IPS-18c (cell line): ENCODE results near the gene SUPT20HL2.
"Not testable (repeated sequence)": the region's sequence is repeated elsewhere in the genome, so short reads cannot be mapped to it uniquely, and the experiment has no call there.

ENCODE experiments used
- H3K4me3 ChIP-seq: 2 replicates; pipeline ENCODE4 v1.7.0; 2013; ENCODE audit warnings: low read depth, mild to moderate bottlenecking, low read length, moderate library complexity; ENCODE audit not compliant: insufficient read depth
- H3K9me3 ChIP-seq: one replicate; pipeline ENCODE4 v1.6.1; 2013; ENCODE audit warnings: mild to moderate bottlenecking, low read length, moderate library complexity; ENCODE audit not compliant: control insufficient read depth, insufficient read depth

Gene SUPT20HL2

DNA sequence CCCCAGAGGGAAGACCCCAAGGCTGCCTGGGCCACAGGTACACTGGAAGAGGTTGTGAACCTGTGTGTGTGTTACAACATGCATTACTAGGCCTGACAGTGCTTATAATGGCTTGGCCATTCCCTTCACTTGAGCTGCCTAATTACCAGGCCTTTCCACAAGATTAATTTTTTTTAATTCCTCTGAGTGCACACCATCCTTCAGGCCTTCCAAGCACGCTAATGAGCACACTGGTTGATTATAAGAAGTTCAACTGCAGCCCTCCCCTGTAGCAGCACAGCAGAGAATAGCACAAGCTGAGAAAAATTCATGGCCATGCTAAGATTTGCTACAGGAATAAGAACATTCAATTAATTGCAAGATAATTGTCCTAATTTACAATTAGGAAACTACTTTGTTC is 2.2 kb upstream of the SUPT20HL2 start:
- Histone ChIP-seq H3K4me3 (no peak overlapping the region), H3K9me3 (no peaks in the 10 kb centered on the region)

DNA sequence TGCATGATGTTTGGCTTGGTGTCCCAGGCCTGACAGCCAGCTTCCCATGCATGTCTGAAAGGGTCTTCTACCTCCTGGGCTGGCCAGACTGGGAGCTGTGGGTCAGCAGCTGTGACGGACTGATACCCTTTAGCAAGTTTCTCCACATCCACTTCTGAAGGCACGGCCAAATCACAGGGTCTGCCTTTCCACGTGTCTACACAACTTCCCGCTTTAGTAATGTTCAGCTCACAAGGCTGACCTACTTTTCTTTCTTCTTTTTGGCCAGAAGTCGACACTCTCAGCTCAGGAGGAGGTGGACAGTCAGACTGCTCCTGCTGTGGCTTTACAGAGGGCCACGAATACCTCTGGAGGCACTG is 1.6 kb downstream of the SUPT20HL2 start:
- H3K9me3 ChIP-seq, H3K4me3 ChIP-seq: not testable (repeated sequence)

DNA sequence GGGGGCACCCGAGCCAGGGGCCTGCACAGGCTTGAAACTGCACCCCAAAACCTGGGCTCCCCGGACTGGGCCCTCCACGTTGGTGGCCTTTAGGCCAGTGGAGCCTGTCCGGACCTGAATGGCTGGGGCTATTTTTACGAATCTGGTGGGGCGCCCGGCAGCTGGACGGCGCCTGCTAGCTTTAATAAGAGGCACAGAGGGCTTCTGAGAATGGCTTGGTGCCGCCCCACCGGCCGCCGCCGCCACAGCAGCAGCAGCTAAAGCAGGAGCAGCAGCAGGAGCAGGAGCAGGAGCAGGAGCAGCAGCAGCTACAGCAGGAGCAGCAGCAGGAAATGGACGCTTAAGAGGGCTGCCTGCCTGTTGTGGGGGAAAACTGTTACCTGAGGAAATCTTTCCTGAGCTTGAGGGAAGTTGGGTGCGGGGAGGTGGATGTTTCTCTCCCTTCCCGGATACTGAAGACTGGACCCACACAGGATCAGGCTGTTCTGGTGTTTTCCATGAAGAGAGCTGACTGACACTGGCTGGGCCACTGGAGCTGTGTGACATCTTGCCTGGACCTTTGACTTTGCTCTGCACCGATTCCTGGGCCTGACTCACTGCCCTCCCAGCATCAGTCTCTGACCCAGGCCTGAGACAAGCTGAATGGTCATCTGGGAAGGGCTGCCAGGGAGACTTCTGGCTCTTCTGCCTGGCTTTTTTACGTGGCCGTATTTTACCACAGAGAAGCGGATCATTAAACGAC is 2.2 kb downstream of the SUPT20HL2 start:
- H3K9me3 ChIP-seq: not testable (repeated sequence)

GRCh38 chrX:24310916-24311315 is 3.0 kb downstream of the SUPT20HL2 start:
- not testable (repeated sequence) for H3K9me3 ChIP-seq, H3K4me3 ChIP-seq

More for the DNA sequence above, 2.2 kb downstream of the SUPT20HL2 start:
- not testable (repeated sequence) for H3K4me3 ChIP-seq

DNA sequence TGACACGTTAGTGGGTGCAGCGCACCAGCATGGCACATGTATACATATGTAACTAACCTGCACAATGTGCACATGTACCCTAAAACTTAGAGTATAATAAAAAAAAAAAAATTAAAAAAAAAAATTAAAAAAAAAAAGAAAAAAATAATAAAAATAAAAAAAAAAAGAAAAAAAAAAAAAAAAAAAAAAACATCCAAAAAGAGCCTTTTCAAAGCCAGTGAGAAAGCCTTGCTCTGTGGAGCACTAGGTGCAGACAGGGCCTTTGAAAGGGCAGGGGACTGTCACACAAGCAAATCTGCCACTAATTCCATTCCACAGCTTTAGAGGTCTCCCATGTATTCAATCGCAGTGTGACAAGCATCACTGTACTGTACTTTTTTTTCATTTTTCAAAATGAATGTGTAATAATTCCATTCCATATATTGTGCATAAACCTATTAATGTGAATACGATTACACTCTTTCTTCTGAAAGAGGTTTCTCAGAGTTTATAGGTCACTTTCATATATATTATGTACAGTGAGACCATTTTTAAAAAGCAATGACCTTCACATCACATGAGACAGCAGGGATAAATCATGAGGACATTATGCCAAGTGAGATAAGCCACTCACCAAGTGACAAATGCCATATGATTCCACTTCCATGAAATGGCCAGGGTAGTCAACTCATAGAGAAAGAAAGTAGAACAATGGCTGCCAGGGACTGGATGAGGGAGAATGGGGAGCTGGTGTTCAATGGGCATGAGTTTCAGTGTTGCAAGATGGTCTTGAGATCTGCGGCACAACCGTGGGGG is 4.1 kb downstream of the SUPT20HL2 start:
- not testable (repeated sequence) for H3K9me3 ChIP-seq, H3K4me3 ChIP-seq

- H3K4me3 ChIP-seq, H3K9me3 ChIP-seq: not testable (repeated sequence)
Observed at GRCh38 chrX:24308803-24309202, 5.1 kb downstream of the SUPT20HL2 start.

DNA sequence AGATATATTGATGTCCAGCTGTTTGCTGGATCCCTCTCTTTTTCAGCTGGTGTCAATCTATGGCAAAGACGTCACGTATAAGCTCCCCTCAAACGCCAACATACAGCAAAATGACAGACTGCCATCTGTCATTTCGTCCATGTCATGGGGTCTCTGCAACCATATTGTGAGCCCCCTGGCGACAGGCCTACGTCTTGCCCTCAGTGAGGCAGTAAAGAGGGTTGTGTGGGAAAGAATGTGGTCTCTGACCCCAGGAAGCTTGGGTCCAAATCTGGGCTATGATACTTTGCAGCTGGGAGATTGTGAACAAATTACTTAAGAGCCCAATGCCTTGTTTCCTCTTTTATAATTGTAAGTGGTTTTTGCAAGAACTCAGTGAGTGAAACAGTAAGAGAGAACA is 7.4 kb downstream of the SUPT20HL2 start:
- no peak overlapping the region for H3K4me3 ChIP-seq
- no peaks in the 10 kb centered on the region for H3K9me3 ChIP-seq

GRCh38 chrX:24305905-24306304 is 8.0 kb downstream of the SUPT20HL2 start:
- Histone ChIP-seq H3K4me3 (no peak overlapping the region), H3K9me3 (no peaks in the 10 kb centered on the region)

GRCh38 chrX:24301806-24302205 is 12.1 kb downstream of the SUPT20HL2 start:
- Histone ChIP-seq H3K4me3 (no peak overlapping the region), H3K9me3 (no peaks in the 10 kb centered on the region)

DNA sequence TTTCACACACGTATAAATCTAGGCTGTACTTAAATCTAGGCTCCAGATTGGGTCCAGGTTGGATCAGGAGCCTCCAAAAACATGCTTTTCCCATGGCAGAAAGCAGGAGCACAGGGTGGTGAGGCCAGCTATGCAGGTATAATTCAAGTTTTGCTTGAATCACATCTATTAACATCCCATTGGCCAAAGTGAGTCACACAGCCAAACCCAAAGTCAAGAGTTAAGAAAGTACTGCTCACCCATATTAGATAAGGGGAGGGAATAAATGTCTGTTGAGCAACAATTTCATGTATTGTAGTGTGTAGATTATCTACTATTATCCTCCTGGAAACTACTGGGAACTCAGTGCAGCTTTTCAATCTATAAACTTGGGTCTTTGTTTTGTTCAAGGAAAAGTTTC is 12.8 kb downstream of the SUPT20HL2 start:
- Histone ChIP-seq H3K9me3 (no peaks in the 10 kb centered on the region), H3K4me3 (no peak overlapping the region)

DNA sequence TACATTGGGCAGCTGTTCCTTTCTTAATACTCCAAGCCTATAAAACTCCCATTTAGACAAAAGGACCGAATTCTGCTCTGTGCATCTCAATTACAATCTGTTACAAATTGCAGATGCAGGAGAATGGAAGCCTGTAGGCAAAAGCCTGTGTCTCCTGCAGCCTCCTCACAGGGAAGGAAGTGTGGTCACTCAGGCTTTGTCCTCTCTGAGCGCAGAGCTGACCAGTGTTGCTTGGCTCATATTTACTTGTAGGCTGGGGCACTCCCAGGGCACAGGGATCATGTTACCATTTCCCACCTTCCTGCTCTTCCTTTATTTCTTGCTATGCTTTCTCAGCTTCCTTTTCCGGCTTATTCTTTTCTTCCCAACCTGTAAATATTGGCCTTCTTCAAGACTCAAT is 15.7 kb downstream of the SUPT20HL2 start:
- no peak overlapping the region for H3K4me3 ChIP-seq

GRCh38 chrX:24294619-24295018 is 19.2 kb downstream of the SUPT20HL2 start:
- Histone ChIP-seq H3K9me3 (no peaks in the 10 kb centered on the region), H3K4me3 (no peak overlapping the region)

More for the DNA sequence above, 15.7 kb downstream of the SUPT20HL2 start:
- H3K9me3 ChIP-seq: no peaks in the 10 kb centered on the region

GRCh38 chrX:24293412-24293811 is 20.5 kb downstream of the SUPT20HL2 start:
- Histone ChIP-seq H3K9me3 (no peaks in the 10 kb centered on the region), H3K4me3 (no peak overlapping the region)

GRCh38 chrX:24292353-24292752 is 21.5 kb downstream of the SUPT20HL2 start:
- Histone ChIP-seq H3K4me3 (no peak overlapping the region), H3K9me3 (no peaks in the 10 kb centered on the region)

DNA sequence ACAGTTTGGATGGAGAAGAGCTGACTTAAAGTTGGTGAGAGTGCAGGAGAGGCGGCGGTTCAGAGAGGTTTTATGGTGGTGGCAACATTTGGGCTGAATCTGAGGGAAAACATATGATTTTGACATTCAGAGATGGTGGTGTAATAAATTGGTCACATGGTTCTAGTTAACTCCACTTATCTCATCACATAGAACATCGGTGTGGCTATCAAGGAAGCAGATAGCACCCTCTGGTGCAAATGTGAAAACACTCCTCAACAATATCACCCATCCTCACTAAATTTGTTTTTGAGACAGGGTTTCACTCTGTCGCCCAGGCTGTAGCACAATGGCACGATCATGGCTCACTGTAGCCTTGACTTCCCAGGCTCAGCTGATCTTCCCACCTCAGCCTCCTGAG is 28.8 kb downstream of the SUPT20HL2 start:
- Histone ChIP-seq H3K9me3 (no peaks in the 10 kb centered on the region), H3K4me3 (no peak overlapping the region)

DNA sequence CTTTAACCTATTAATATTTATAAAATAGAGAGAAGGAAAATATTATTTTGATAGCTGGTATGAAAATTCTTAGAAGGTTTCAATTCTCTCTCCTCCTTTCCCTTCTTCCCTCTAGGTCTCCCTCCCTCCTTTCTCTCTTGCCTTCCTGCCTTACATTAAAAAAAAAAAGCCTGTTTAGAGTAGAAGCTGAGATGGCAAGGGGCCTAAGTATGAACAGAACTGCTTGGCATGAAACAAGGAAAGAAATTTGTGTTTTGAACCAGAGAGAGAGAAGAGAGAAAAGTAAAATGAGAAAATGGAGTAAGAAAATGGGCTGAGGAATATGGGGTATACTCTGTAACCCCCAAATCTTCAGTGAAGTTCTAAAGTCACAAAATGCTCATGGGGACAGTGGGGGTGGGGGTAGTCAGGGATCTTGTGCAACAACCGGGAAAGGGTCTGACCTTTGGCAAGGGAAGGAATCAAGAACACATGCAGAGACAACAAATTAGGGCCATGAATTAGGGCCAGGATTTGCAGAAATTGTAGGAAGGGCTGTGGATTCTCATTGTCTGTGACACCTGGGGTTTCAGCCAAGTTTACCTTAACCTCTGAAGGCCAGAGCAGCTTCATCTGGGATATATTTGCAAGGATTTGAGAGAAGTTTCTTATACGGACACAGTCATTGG is 30.6 kb downstream of the SUPT20HL2 start:
- Histone ChIP-seq H3K9me3 (no peaks in the 10 kb centered on the region), H3K4me3 (no peak overlapping the region)

- Histone ChIP-seq H3K9me3 (no peaks in the 10 kb centered on the region), H3K4me3 (no peak overlapping the region)
Observed at GRCh38 chrX:24282381-24283126, 31.3 kb downstream of the SUPT20HL2 start.
